Activated CD4-positive, CD25-positive, alpha-beta regulatory T cell treated with anti-CD3 and anti-CD28 coated beads, Interleukin-2, amount 50 U/mL, for 16 hours (primary cell): ENCODE measurements around the gene EPHA2.
"Not testable (repeated sequence)": the region's sequence is repeated elsewhere in the genome, so short reads cannot be mapped to it uniquely, and the experiment has no call there.

ENCODE experiments used
- DNase-seq: peaks from one replicate; pipeline ENCODE4 v3.0.0-alpha.2; 2020; ENCODE audit warnings: low read depth, low spot score

The EPHA2 gene

DNA sequence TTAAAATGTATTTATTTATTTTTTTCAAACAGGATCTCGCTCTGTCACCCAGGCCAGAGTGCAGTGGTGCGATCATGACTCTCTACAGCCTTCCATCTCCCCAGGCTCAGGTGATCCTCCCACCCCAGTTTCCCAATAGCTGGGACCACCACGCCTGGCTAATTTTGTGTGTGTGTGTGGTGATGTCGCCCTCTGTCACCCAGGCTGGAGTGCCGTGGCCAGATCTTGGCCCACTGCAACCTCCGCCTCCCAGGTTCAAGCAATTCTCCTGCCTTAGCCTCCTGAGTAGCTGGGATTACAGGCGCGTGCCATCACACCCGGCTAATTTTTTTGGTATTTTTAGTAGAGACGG is 12.3 kb upstream of the EPHA2 start:
- not testable (repeated sequence) for DNase-seq

DNA sequence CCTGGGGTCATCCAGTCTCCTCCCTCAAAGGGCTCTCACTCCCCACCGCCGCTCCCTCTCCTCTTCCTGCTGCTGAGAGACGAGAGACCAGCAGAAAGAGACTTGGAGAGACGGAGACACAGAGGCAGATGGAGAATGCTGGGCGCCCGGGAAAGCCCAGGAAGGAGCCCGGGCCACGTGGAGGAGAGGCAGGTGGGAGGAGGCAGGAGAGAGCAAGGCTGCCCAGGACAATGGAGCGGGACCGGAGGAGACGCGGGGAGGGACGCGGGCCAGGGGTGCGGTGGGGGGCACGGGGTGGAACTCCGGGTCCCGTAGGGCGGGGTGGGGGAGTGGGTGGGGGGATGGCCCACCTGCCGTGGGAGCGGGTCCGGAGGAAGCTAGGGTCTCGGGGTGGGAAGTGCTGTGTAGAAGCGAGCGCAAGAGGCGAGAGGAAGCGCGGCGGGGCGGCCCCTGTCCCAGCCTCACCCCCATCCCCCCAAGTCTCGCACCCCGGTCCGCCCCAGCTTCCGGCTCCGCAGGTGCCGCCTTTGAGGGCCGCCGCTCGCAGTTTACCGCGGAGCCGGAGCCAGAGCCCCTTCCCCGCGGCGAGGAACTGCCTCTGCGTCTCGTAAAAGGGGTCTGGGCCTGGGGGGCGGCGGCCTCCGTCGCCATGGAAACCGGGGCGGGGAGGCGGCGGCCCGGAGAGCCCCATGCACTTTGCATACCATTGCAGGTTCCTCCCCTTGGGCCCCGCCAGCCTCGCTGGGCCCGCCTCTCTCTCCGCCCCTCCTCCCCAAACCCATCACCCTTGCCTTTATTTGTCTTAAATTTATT is 11.7 kb upstream of the EPHA2 start:
- DNase-seq, result no peak

DNA sequence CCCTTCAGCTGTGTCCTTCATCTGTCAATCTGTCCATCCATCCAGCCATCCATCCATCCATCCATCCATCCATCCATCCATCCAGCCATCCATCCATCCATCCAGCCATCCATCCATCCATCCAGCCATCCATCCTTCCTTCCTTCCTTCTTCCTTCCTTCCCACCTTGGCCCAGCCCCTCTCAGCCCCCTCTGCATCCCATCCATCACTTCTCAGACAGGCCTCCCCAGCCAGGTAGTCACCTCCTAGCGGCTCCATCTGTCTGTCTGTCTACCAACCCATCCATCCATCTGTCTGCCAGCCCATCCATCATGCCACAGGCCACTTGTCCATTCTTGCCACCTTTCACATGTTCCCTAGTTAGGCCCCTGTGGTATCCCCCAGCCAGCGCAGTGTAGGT is 10.2 kb upstream of the EPHA2 start:
- DNase-seq, result no peak

DNA sequence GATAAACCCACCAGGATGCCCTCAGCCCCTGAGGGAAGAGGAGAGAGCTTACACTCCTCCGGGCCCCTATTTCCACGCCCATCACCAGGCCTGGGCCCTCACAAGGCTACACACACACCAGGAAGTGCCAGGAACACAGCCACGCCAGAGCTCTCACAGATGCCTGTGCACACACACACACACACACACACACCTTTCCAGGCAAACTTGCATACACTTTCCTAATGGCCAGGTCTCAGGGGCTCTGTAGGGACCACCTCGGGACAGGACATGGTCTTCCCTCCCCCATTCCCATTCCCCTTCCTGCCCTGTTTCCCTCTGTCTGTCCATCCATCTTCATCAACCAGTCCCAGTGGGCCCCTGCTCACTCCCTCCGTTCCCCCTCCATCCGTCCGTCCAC is 9.7 kb upstream of the EPHA2 start:
- DNase-seq, result no peak

DNA sequence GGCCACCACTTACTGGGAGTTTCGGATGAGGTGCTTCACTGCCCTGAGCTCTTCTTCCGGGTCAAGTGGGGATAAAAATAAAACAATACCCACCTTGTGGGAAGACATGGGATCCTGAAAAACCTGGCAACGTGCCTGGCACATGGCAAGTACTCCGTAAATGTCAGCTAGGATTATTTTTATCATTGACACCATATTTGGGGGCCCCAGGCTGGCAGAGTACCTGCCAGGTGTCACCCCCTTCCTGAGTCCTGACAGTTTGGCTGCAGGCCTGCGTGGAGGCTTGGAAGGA is 9.2 kb upstream of the EPHA2 start:
- no peak for DNase-seq

DNA sequence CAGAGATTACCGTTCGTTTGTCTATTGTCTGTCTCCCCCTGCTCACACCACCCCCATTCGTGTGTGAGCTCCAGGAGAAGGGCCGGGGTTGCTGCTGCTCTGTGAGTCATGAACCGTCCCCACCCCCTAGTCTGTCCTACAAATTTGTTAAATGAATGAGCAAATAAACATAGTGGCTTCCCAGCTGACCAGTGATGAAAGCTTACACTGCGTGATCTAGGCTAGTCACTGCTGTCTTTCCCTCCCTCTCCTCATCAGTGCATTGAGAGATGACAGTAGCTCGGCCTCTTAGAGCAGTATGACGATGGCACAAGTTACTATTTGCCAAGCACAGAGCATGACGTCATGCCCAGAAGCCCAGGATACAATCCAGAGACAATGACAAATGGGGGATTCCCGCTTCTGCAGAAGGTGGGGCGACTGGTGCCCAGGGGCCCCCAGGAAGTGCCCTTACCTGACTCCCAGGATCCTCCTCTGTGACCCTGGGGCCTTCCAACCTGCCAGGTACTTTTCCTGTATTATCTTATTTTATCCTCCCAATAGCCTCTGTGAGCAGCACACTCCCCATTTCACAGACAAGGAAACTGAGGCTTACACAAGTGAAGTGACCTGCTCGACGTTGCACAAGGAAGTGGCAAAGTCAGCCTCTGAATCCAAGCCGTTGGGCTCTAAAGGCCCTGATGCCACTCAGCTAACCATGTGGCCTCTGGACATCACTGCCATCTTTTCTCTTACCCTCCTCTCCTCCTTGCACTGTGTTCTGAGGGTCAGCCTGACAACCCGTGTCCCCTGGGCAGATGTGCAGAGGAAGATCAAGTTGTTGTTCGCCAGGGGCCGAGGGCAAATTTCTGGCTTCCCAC is 8.6 kb upstream of the EPHA2 start:
- DNase-seq, result no peak

DNA sequence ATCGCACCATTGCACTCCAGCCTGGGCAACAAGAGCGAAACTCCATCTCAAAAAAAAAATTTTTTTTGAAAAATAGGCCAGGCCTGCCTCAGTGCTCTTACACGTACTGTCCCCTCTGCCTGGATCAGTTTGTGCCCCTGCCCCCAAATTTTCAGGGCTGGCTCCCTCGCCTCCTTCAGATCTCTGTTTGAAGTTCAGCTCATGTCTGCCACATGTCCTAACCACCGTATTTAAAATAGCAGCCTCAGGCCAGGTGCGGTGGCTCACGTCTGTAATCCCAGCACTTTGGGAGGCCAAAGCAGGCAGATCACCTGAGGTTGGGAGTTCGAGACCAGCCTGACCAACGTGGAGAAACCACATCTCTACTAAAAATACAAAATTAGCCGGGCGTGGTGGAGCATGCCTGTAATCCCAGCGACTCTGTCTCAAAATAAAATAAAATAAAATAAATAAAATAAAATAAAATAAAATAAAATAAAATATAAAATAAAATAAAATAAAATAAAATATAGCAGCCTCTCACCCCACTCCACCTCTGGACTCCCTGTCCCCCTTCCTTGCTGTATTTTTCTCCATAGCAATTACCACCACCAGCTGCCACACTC is 7.8 kb upstream of the EPHA2 start:
- DNase-seq, result not testable (repeated sequence)

DNA sequence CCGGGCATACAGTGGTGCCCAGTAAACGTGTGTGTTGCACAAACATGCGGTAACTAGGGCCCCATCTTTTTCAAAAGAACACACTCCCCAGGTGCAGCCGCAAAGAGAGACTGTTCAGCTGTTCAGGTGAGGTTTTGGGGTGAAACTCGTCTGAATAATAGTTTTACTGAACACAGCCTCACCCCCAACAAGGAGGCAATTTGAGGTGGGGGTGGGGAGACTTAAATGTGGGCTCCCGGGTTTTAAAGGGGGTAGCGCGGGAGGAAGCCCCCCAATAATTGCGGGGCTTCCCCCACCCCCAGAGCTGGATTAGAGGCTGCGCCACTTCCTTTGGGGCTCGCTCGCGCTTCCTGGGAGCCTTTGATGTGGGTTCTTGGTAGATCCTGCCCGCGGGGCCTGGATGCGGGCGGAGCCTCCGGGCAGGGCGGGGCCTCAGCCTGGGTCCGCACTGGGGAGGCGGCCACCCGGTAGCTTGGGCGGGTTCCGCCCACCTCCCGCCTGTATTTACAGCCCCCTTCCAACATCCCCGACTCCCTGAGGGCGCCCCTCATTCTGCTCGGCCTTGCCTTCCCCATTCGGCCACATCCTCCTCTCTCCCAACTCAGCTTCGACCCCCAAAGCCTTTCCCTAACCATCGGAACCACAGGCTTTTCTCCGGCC is 6.4 kb upstream of the EPHA2 start:
- peak; percentile 36 for DNase-seq

DNA sequence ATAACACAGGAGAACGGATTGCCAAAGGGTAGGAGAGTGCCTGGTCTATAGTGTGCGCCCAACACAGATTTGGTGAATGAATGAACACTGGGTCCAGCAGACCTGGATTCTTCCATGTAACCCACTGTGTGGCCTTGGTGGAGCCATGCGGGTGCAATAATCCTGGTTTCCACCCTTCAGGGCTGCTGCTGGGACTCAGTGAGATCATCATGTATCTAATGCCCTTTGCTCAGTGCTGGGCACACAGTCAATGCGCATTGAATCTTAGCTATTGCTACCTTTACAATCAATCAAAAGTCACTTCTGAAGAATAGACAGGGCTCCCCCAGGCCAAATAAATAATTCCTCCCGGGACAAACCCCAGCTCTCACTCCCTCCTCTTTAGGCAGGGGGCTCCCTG is 5.8 kb upstream of the EPHA2 start:
- no peak for DNase-seq

DNA sequence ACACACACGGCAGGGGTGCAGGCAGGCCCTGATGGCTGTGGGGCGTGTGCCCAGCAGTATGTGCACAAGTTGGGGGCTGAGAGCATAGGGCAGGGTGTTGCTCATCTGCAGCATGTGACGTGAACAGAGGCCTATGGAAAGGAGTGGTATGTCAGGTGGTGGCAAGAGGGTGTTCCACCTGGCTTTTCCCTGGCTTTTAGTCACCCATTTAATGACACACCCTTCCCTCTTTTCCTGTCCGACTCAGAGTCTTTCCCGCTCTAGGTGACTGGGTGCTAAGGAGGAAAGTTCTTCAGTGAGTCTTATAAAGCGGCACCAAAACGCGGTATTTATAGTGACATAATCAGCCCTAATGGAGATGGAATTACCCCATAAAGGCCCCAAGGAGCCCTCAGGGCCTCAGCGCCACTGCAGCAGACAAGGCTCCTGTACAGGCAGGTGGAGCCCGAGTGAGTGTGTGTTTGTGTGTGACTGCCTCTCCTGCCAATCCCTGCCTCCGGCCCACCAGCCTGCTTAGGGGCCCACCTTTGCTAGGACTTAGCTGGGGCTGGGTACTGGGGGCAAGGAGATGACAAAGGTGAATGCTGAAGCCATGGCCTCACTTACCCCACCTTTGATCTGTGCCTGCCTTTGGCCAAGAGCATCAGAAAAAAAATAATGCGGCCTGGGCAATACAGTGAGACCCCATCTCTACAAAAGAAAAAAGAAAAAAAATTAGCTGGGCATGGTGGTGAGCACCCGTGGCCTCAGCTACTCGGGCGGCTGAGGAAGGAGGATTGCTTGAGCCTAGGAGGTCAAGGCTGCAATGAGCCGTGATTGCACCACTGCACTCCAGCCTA is 3.3 kb upstream of the EPHA2 start:
- no peak for DNase-seq

DNA sequence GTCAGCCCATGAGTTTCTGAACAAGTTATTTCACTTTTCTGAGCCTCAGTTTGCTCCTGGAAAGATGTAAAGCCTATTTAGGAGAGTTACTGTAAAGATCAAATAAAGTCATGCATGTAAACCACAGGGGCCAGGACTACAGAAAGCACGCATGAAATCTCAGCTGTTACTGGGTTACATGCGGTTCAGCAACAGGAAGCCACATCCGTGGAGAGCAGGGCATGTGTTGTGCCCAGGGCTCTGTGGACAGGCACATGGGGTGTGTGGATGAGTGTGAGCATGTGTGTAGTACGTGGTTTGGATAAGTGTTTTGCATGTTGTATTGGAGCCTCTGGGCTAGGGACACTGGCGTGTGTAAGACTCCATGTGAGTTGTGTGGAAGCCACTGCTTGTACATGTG is 2.2 kb upstream of the EPHA2 start:
- DNase-seq, result no peak

DNA sequence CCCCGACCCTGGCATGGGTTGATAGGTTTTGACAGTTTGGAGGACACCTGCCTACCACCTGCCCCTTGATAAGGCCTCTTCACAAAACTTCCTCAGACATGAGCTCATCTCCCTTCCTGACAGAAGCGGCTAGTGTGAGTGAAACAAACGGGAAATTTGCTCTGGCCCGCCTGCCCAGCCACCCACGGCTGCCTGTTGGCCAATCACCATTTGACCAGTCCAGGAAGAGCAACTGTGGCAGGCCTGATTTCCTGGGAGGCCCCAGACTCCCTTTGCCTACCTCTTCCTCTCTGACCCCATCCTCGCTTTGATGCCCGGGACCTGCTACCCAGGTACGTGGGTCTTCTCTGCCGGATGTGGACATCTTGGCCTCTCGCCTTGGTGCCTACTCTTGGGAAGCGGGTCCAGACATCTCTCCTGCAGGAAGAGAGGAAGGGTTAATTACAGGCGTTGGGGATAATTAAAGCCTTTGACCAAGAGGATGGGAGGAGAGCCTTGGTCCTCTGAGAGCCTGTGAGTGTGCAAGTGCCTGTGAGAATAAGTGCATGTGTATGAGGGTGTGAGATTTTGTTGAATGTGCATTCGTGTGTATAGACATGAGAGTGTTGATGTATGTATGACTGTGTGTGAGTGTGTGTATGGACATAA is 1.1 kb upstream of the EPHA2 start:
- no peak for DNase-seq

DNA sequence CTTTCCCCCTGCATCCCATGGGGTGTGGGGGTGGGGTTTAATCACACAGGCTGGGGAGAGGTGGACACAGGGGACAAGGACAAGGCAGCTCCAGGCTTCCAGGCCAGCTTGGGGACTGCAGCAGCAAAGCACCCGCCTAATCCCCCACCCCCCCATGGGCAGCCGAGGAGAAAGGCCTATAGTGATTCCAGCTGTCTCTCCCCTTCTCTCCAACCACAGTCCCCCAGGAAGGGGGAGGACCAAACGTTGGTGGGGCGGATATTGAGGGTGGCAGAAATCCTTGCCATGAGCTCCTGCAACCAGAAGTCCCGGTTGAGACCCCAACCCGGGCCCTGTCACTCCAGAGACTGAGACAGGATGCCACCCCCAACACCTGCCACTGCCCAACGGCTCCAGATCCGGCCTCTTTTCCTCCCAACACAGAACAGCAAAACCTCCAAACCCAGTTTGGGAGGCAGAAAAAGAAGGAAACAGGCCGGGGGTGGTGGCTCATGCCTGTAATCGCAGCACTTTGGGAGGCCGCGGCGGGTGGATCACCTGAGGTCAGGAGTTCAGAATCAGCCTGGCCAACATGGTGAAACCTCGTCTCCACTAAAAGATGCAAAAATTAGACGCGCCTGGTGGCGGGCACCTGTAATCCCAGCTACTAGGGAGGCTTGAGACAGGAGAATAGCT is 1.7 kb downstream of the EPHA2 start:
- no peak for DNase-seq

DNA sequence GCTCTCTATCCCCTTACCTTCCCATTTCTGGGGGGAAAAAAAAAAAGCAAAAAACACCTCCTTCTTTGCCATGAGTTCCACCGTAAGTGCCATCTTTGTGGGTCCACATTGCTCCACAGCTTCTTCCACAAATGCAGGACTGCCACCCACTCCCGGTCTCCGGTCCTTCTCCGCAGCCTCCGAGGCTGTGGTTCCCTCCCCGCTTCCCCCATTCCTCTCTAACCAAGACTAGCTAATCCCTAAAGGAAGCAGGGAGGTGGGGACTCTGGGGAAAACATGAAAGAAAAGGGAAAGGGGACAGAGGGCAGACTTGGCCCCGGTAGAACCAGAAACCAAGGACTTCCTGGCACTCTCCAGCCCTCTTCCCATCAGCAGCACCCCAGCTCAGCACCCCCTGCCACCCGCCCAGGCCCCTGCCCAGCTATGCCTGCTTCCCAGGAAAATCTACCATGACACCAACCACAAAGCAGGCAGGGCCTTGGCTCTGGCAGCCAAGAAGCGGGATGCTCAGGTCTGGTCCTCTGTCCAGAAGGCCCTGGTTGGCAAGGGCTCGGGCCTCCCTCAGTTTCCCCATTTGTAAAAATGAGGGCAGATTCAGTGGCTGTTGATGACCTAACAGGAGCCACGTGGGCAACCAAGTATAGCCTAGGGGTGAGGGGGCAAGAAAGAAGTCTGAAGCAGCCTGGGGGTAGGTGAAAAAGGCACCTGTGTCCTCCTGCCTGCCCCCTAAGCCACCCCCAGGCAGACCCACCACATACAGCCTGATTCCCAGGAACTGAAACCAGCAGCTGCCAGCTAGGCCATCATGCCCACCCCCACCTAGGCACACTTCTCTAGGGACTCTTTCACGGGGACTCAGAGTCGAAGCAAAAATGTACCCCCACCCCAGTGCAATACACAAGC is 2.5 kb downstream of the EPHA2 start:
- no peak for DNase-seq

DNA sequence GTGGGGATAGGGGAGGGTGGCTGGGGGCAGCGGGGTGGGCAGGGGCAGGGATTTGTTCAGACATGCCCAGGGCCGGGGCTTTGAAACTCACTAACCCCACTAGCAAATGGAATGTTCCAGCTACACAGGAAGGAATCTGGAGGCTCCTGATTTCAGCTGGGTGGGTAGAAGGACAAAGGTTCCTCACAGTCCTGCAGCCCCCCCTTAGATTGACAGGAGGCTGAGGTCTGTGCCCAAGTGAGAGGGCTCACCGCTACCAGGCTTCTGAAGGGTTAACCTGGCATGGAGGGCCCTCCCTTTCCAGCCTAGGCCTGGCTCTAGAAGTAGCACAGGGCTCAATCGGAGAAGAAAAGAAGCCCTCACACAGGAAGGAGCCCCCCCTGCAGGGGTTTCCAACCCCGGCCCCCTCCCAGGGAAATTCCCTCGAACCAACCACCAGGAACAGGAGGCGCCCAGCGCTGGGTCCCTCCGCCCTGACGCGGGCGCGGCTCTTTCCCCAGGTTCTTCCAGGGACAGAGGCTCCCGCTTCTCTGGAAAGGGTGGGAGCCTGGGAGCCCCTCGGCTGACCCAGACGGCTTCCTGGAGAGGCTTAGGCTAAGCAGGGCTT is 3.3 kb downstream of the EPHA2 start:
- DNase-seq, result no peak

DNA sequence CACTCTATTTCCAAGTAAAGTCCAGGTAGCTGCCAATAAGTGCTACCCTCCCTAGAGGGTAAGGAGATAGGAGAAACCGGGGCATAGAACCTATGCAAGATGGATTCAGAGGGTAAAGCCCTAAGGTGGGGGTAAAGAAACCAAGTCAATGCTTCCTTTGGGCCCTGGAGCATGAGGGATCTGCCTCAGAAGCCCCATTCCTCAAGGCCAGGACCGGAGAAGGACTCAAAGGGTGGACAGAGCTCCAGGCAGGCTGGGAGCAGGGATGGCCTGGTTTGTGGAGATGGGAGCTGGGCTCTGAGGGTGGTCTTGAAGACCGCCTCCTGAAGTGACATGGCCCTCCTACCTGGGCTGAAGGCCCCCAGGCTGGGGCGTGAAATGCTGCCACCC is 3.9 kb downstream of the EPHA2 start:
- no peak for DNase-seq

DNA sequence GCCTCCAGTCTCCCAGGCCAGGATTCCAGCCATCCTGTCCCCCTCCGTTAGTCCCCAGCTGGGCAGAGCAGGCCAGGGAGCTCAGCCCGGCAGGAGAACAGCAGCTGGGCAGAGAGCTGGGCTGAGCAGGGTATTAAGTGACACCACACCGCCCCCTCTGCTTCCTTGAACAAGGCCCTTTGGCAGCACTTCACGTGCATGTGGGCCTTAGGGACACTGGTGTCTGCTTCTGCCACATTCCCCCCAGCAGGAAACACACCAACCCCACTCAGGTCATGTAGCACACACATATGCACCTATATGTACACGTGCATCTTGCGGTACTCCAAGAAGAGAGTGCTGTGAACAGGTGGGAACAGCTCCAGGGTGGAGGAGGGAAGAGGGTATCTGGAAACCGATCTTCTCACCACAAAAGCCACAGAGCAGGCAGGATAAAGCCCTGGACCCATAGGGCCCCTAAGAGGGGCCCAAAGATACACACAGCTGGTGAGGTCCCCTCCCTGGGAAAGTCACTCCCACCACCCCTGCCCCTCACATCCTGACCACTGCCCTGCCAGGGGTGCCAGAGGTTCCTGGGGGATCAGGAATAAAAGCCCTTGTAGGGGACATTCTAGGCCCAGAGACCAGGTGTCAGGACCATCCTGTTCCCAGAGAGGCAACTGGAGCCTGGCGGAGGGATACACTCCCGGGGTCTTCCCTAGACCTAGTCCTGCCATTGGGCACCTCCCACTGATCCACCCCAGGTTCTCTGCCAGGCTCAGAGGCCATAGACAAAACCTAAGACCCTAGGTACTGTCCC is 4.5 kb downstream of the EPHA2 start:
- no peak for DNase-seq

DNA sequence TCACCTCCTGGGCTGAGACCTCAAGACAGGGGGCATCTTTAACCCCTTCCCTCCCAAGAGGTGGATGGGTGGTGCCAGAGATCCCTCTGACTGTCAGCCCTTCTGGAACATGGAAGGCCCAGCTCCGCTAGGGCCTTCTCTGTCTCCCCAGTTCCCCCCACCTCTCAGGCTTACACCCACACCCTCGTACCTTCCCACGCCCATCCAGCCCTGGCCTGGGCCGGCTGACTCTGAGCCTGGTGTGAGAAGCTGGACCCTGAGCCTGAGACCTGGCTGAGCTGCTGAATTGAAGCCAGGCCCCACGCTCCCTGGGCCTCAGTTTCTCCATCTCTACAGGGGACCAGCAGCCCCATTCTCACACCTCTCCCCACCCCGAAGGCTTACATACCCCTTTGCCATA is 5.4 kb downstream of the EPHA2 start:
- no peak for DNase-seq
